H9 (cell line): Measurements from ENCODE around the gene PLAC9. TPM values are rescaled to one million over a fixed set of nuclear protein-coding genes. Genes with fewer than 3 reads are reported as not detected.
A peak's percentile ranks its signal among the peaks of the same experiment; 100 is the strongest.

ENCODE experiments used
- DNase-seq: peaks from one replicate; pipeline ENCODE4 v3.0.0-alpha.2; 2017
- H2AFZ ChIP-seq: one replicate; pipeline ENCODE4 v1.6.1; 2013; ENCODE audit warnings: mild to moderate bottlenecking, low read length, control low read depth, moderate library complexity
- H2AK5ac ChIP-seq: 2 replicates; pipeline ENCODE4 v1.6.1; 2013; ENCODE audit warnings: low read length, control low read depth, mixed read lengths; ENCODE audit not compliant: insufficient read length
- H2BK120ac ChIP-seq: one replicate; pipeline ENCODE4 v1.6.1; 2013; ENCODE audit warnings: low read depth, mild to moderate bottlenecking, low read length, control low read depth, inconsistent platforms; ENCODE audit not compliant: poor library complexity, severe bottlenecking
- H2BK12ac ChIP-seq: 2 replicates; pipeline ENCODE4 v1.6.1; 2013; ENCODE audit warnings: low read length, control low read depth, mixed read lengths, low read depth; ENCODE audit not compliant: insufficient read length
- H2BK15ac ChIP-seq: 2 replicates; pipeline ENCODE4 v1.6.1; 2013; ENCODE audit warnings: low read depth, low read length, control low read depth
- H2BK20ac ChIP-seq: one replicate; pipeline ENCODE4 v1.6.1; 2013; ENCODE audit warnings: low read depth, mild to moderate bottlenecking, low read length, control low read depth, inconsistent platforms; ENCODE audit not compliant: poor library complexity, severe bottlenecking
- H2BK5ac ChIP-seq: 2 replicates; pipeline ENCODE4 v1.6.1; 2013; ENCODE audit warnings: low read length, control low read depth, mixed read lengths; ENCODE audit not compliant: insufficient read length
- H3K14ac ChIP-seq: 2 replicates; pipeline ENCODE4 v1.6.1; 2013; ENCODE audit warnings: low read length, control low read depth; ENCODE audit not compliant: insufficient read depth
- H3K18ac ChIP-seq: 2 replicates; pipeline ENCODE4 v1.6.1; 2013; ENCODE audit warnings: low read depth, mild to moderate bottlenecking, mixed read lengths, low read length, control low read depth; ENCODE audit not compliant: insufficient read length
- H3K23ac ChIP-seq: 2 replicates; pipeline ENCODE4 v1.6.1; 2013; ENCODE audit warnings: low read length, control low read depth, mixed read lengths, low read depth; ENCODE audit not compliant: insufficient read length
- H3K23me2 ChIP-seq: 2 replicates; pipeline ENCODE4 v1.6.1; 2013; ENCODE audit warnings: low read depth, mild to moderate bottlenecking, mixed read lengths, low read length, control low read depth; ENCODE audit not compliant: insufficient read length, poor library complexity, severe bottlenecking
- H3K27ac ChIP-seq: 2 replicates; pipeline ENCODE4 v1.5.1; 2013; ENCODE audit warnings: low read length, control low read depth, mixed read lengths, low read depth; ENCODE audit not compliant: insufficient read length
- H3K27me3 ChIP-seq: 2 replicates; pipeline ENCODE4 v1.6.1; 2013; ENCODE audit warnings: low read length, control low read depth, inconsistent platforms; ENCODE audit not compliant: insufficient read depth
- H3K4ac ChIP-seq: 2 replicates; pipeline ENCODE4 v1.6.1; 2013; ENCODE audit warnings: low read depth, mild to moderate bottlenecking, control low read depth, inconsistent platforms, low read length, moderate library complexity
- H3K4me1 ChIP-seq: 2 replicates; pipeline ENCODE4 v1.6.1; 2013; ENCODE audit warnings: low read length, control low read depth, inconsistent platforms; ENCODE audit not compliant: insufficient read depth
- H3K4me2 ChIP-seq: 2 replicates; pipeline ENCODE4 v1.6.1; 2013; ENCODE audit warnings: low read length, control low read depth, mixed read lengths; ENCODE audit not compliant: insufficient read length, insufficient read depth
- H3K56ac ChIP-seq: 2 replicates; pipeline ENCODE4 v1.6.1; 2013; ENCODE audit warnings: low read depth, mild to moderate bottlenecking, mixed read lengths, low read length, control low read depth; ENCODE audit not compliant: insufficient read length
- H3K79me1 ChIP-seq: 2 replicates; pipeline ENCODE4 v1.6.1; 2013; ENCODE audit warnings: low read depth, mild to moderate bottlenecking, moderate library complexity, low read length, control low read depth, inconsistent platforms; ENCODE audit not compliant: insufficient read depth, poor library complexity, severe bottlenecking
- H3K79me2 ChIP-seq: 2 replicates; pipeline ENCODE4 v1.6.1; 2013; ENCODE audit warnings: low read length, control low read depth, inconsistent platforms; ENCODE audit not compliant: insufficient read depth
- H3K9ac ChIP-seq: 2 replicates; pipeline ENCODE4 v1.6.1; 2013; ENCODE audit warnings: low read length, control low read depth, mixed read lengths; ENCODE audit not compliant: insufficient read length; ENCODE audit errors: extremely low read depth
- H3K9me3 ChIP-seq: one replicate; pipeline ENCODE4 v1.6.1; 2013; ENCODE audit warnings: low read depth, low read length, inconsistent platforms; ENCODE audit not compliant: control insufficient read depth
- H3T11ph ChIP-seq: one replicate; pipeline ENCODE4 v1.6.1; 2013; ENCODE audit warnings: mild to moderate bottlenecking, low read length, control low read depth, inconsistent platforms
- H4K20me1 ChIP-seq: one replicate; pipeline ENCODE4 v1.6.1; 2013; ENCODE audit not compliant: control insufficient read depth, insufficient read length, insufficient read depth
- H4K5ac ChIP-seq: 2 replicates; pipeline ENCODE4 v1.6.1; 2013; ENCODE audit warnings: low read depth, mild to moderate bottlenecking, mixed read lengths, low read length, control low read depth; ENCODE audit not compliant: insufficient read length
- H4K8ac ChIP-seq: replicated peaks from 2 replicates; pipeline ENCODE4 v1.6.1; 2013; ENCODE audit warnings: low read length, control low read depth, mixed read lengths, low read depth; ENCODE audit not compliant: insufficient read length
- H4K91ac ChIP-seq: 2 replicates; pipeline ENCODE4 v1.6.1; 2013; ENCODE audit warnings: low read depth, mild to moderate bottlenecking, moderate library complexity, mixed read lengths, low read length, control low read depth; ENCODE audit not compliant: insufficient read length
- H3K27ac Mint-ChIP-seq, 3 experiments: 2 replicates in 2 of 3; 3 replicates in 1 of 3; pipeline ENCODE4 v1.8.0; 2020 to 2021; ENCODE audit warnings: mixed read lengths in 3 of 3, mild to moderate bottlenecking in 1 of 3, moderate library complexity in 1 of 3
- H3K27me3 Mint-ChIP-seq: 2 replicates; pipeline ENCODE4 v1.8.0; 2021; ENCODE audit warnings: low read depth, mild to moderate bottlenecking, moderate library complexity, mixed read lengths
- H3K36me3 Mint-ChIP-seq, 3 experiments: 2 replicates in 2 of 3; 3 replicates in 1 of 3; pipeline ENCODE4 v1.8.0; 2020 to 2021; ENCODE audit warnings: low read depth in 3 of 3, mixed read lengths in 3 of 3; ENCODE audit not compliant: insufficient read depth in 1 of 3
- H3K4me1 Mint-ChIP-seq, 2 experiments: 2 replicates each; pipeline ENCODE4 v1.8.0; 2020; ENCODE audit warnings: mixed read lengths in 2 of 2
- H3K4me3 Mint-ChIP-seq, 2 experiments: 2 replicates in 1 of 2; 3 replicates in 1 of 2; pipeline ENCODE4 v1.8.0; 2020 to 2021; ENCODE audit warnings: mild to moderate bottlenecking in 2 of 2, mixed read lengths in 2 of 2, moderate library complexity in 1 of 2
- H3K9me3 Mint-ChIP-seq, 2 experiments: 2 replicates in 1 of 2; 3 replicates in 1 of 2; pipeline ENCODE4 v1.8.0; 2020; ENCODE audit warnings: mild to moderate bottlenecking in 2 of 2, mixed read lengths in 2 of 2, moderate library complexity in 1 of 2
- CTCF ChIP-seq: fragments of 200-600 bp; sonication (generic); conservative IDR thresholded peaks from 3 replicates; pipeline ENCODE4 v1.8.0; 2021; ENCODE audit warnings: antibody characterized with exemption, mild to moderate bottlenecking
- WGBS: extraction: QIAGEN DNeasy Blood & Tissue Kit; methylation state at CpG from one replicate; pipeline ENCODE4 v1.1.7; 2013; ENCODE audit warnings: missing lambda C conversion rate, low lambda C conversion rate, mixed read lengths; ENCODE audit not compliant: insufficient read length; ENCODE audit errors: extremely low coverage; 5-methylcytosine and 5-hydroxymethylcytosine counted together
- total RNA-seq: library from RNA; stranded (reverse); gene quantifications from 2 replicates; pipeline ENCODE4 v1.2.1, GENCODE V29; 2021

The PLAC9 gene
- total RNA-seq, 1 experiment from 2014 or later, result 4.3 TPM

- Mint-ChIP-seq H3K36me3 (no peaks in the 10 kb centered on the region), H3K9me3 (no peaks in the 10 kb centered on the region; a peak in 1 of 5 replicates), H3K4me1 (peaks cover 32 to 48% of the 10 kb centered on the region in 2 experiments), H3K27ac (peak overlapping the region in 1 of 3 experiments; percentile 14; a peak in 1 of 7 replicates), H3K27me3 (peaks cover 10% of the 10 kb centered on the region), H3K4me3 (no peak overlapping the region)
- Histone ChIP-seq H2BK15ac (no peak overlapping the region), H3K14ac (no peak overlapping the region), H3K9me3 (no peaks in the 10 kb centered on the region), H3K79me1 (no peaks in the 10 kb centered on the region), H3K23me2 (no peaks in the 10 kb centered on the region), H4K91ac (no peak overlapping the region), H4K5ac (no peak overlapping the region), H2BK5ac (no peak overlapping the region), H2BK20ac (no peak overlapping the region), H3K27me3 (no peaks in the 10 kb centered on the region), H3K56ac (no peak overlapping the region), H3K27ac (no peak overlapping the region), H3K4me2 (no peak overlapping the region), H3K4me1 (peaks cover 7% of the 10 kb centered on the region), H3K9ac (no peak overlapping the region), H4K20me1 (no peaks in the 10 kb centered on the region), H3K18ac (no peak overlapping the region), H3K23ac (no peak overlapping the region), H2AK5ac (no peak overlapping the region), H2BK12ac (no peak overlapping the region), H2AFZ (no peak overlapping the region), H2BK120ac (no peak overlapping the region), H3K4ac (no peak overlapping the region), H4K8ac (no peak overlapping the region), H3T11ph (no peak overlapping the region), H3K79me2 (no peaks in the 10 kb centered on the region)
- WGBS, result no CpG with 5 or more reads among the region's 15 CpGs
- peak; percentile 32 for DNase-seq
- TF ChIP-seq CTCF, result no peak
Measured at GRCh38 chr10:80100861-80101695, 31.5 kb upstream of the PLAC9 start.
